AG04449 (cell line): ENCODE results near the gene PTPRT.

ENCODE experiments used
- CTCF ChIA-PET: fragments of 350-600 bp; formaldehyde crosslinking; extraction: SDS; loops from one replicate; lab custom pipeline; 2021; ENCODE audit warnings: antibody characterized with exemption; lab: Yijun Ruan, JAX
- POLR2A ChIA-PET: fragments of 400-600, 350-600 bp; formaldehyde crosslinking; extraction: SDS; loops from one replicate; lab custom pipeline; 2020; ENCODE audit warnings: antibody characterized with exemption, inconsistent platforms; lab: Yijun Ruan, JAX
- DNase-seq: peaks from one replicate; pipeline ENCODE4 v3.0.0-alpha.2; 2010; ENCODE audit warnings: low read depth, low spot score
- H3K4me3 ChIP-seq: 2 replicates; pipeline ENCODE4 v1.5.1; 2011; ENCODE audit warnings: low read depth, mild to moderate bottlenecking, control low read depth, low read length
- CTCF ChIP-seq: IDR thresholded peaks from one replicate; pipeline ENCODE4 v1.5.1; 2011; ENCODE audit warnings: mild to moderate bottlenecking, moderate library complexity, low read length, control low read depth, inconsistent platforms; ENCODE audit not compliant: insufficient read depth; ENCODE audit errors: missing control alignments

PTPRT gene

GRCh38 chr20:42895020-42895419 lies 294.7 kb downstream of the PTPRT start:
- no peak for TF ChIP-seq CTCF
- POLR2A ChIA-PET, result no interaction called here
- CTCF ChIA-PET, result no interaction called here
- no peak overlapping the region for H3K4me3 ChIP-seq
- DNase-seq, result no peak

- CTCF ChIA-PET, result no interaction called here
Measured at GRCh38 chr20:42894483-42894882, 295.2 kb downstream of the PTPRT start.

GRCh38 chr20:42889517-42889916 lies 300.2 kb downstream of the PTPRT start:
- CTCF ChIA-PET, result no interaction called here
- no peak overlapping the region for H3K4me3 ChIP-seq
- TF ChIP-seq CTCF, result no peak
- DNase-seq, result no peak
- POLR2A ChIA-PET, result no interaction called here

More at GRCh38 chr20:42894483-42894882, 295.2 kb downstream of the PTPRT start:
- H3K4me3 ChIP-seq, result no peak overlapping the region
- no peak for DNase-seq
- POLR2A ChIA-PET, result no interaction called here
- TF ChIP-seq CTCF, result no peak

GRCh38 chr20:42887281-42887680 lies 302.4 kb downstream of the PTPRT start:
- no peak for DNase-seq
- POLR2A ChIA-PET, result no interaction called here
- H3K4me3 ChIP-seq, result no peak overlapping the region
- TF ChIP-seq CTCF, result no peak
- CTCF ChIA-PET, result no interaction called here

- TF ChIP-seq CTCF, result no peak
- H3K4me3 ChIP-seq, result no peak overlapping the region
- DNase-seq, result no peak
- ChIA-PET CTCF (no interaction called here), POLR2A (no interaction called here)
Measured at GRCh38 chr20:42886801-42887200, 302.9 kb downstream of the PTPRT start.

GRCh38 chr20:42886046-42886445 lies 303.7 kb downstream of the PTPRT start:
- no peak overlapping the region for H3K4me3 ChIP-seq
- no peak for DNase-seq
- CTCF ChIA-PET, result no interaction called here
- TF ChIP-seq CTCF, result no peak
- POLR2A ChIA-PET, result no interaction called here

- no peak for DNase-seq
- no peak overlapping the region for H3K4me3 ChIP-seq
- ChIA-PET CTCF (no interaction called here), POLR2A (no interaction called here)
- TF ChIP-seq CTCF, result no peak
Measured at GRCh38 chr20:42875581-42875980, 314.1 kb downstream of the PTPRT start.
